Thyroid gland (tissue), 4 donors: Measurements from ENCODE around the gene MAGEA9B.

Source experiments
- POLR2A ChIP-seq, 2 donors: fragments of 450-650 bp; IDR thresholded peaks; one replicate each; pipeline ENCODE4 v1.6.1; 2017; ENCODE audit warnings: antibody characterized with exemption in 2 of 2, mild to moderate bottlenecking in 2 of 2, moderate library complexity in 1 of 2
- TF ChIP-seq, protein P1 (sequence below), 6 experiments: fragments of 200-600 bp in 3 of 6; fragments of 450-650 bp in 3 of 6; sonication (generic) in 3 of 6; IDR thresholded peaks; one replicate each; pipeline ENCODE4 v1.5.1; 2016 to 2019; ENCODE audit warnings: antibody characterized with exemption in 6 of 6, mild to moderate bottlenecking in 2 of 6, inconsistent platforms in 1 of 6, moderate library complexity in 1 of 6

DNA sequence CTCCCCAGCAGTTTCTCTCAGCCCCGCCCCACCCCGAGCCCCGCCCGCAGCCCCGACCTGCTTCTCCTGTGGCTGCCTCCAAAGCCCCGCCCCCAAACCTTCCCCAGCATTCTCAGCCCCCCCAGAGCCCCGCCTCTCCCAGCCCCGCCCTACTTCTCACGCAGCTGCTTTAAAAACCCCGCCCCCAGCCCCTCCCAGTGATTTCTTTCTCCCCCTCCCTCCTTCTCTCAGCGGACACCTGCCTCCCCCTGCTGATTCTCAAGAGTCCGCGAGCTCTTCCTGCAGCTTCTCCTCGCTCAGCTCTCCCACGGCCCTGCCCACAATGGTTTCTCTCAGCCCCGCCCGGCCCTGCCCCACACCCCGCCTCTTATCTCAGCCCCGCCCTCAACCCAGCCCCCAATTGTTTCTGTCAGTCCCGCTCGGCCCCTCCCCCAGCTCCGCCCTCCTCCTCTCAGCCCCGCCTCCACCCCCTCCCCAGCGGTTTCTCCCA is 47.1 kb downstream of the MAGEA9B start:
- TF ChIP-seq, protein P1, sequence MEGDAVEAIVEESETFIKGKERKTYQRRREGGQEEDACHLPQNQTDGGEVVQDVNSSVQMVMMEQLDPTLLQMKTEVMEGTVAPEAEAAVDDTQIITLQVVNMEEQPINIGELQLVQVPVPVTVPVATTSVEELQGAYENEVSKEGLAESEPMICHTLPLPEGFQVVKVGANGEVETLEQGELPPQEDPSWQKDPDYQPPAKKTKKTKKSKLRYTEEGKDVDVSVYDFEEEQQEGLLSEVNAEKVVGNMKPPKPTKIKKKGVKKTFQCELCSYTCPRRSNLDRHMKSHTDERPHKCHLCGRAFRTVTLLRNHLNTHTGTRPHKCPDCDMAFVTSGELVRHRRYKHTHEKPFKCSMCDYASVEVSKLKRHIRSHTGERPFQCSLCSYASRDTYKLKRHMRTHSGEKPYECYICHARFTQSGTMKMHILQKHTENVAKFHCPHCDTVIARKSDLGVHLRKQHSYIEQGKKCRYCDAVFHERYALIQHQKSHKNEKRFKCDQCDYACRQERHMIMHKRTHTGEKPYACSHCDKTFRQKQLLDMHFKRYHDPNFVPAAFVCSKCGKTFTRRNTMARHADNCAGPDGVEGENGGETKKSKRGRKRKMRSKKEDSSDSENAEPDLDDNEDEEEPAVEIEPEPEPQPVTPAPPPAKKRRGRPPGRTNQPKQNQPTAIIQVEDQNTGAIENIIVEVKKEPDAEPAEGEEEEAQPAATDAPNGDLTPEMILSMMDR (IDR thresholded peaks at IDR 0.05), result no peak
- TF ChIP-seq POLR2A (IDR thresholded peaks at IDR 0.05), result no peak
